ENCODE results near the gene CD164L2.

The CD164L2 gene

GRCh38 chr1:27374362-27375086, 8.6 kb downstream of the CD164L2 start, which contains the start of gene FCN3:
FCN3 (minus strand) TSS chr1:27374824; CDS start chr1:27374818, 6 bp downstream.
- DNase-seq (ENCODE audit: insufficient read length, low spot score) (no peak), FAIRE-seq (no peak)
- TF ChIP-seq CTCF (IDR thresholded peaks at IDR 0.05; ENCODE audit: insufficient read depth, missing control alignments): no peak

GRCh38 chr1:27372808-27373690, 10.1 kb downstream of the CD164L2 start:
- TF ChIP-seq CTCF (IDR thresholded peaks at IDR 0.05; ENCODE audit: insufficient read depth, missing control alignments): no peak
- no peak for DNase-seq (ENCODE audit: insufficient read length, low spot score)
- no peak for FAIRE-seq

- TF ChIP-seq CTCF (IDR thresholded peaks at IDR 0.05; ENCODE audit: insufficient read depth, missing control alignments): no peak
- DNase-seq (ENCODE audit: insufficient read length, low spot score) (no peak), FAIRE-seq (no peak)
Observed at GRCh38 chr1:27372022-27372807, 10.9 kb downstream of the CD164L2 start.

GRCh38 chr1:27368869-27369582, 14.1 kb downstream of the CD164L2 start:
- no peak for DNase-seq (ENCODE audit: insufficient read length, low spot score)
- no peak for FAIRE-seq
- TF ChIP-seq CTCF (IDR thresholded peaks at IDR 0.05; ENCODE audit: insufficient read depth, missing control alignments): peak; percentile 12

- DNase-seq (ENCODE audit: insufficient read length, low spot score): no peak
- no peak for FAIRE-seq
- TF ChIP-seq CTCF (IDR thresholded peaks at IDR 0.05; ENCODE audit: insufficient read depth, missing control alignments): no peak
Observed at GRCh38 chr1:27367160-27367650, 15.9 kb downstream of the CD164L2 start.

- no peak for DNase-seq (ENCODE audit: insufficient read length, low spot score)
- TF ChIP-seq CTCF (IDR thresholded peaks at IDR 0.05; ENCODE audit: insufficient read depth, missing control alignments): peak; percentile 43
- FAIRE-seq: no peak
Observed at GRCh38 chr1:27366411-27367159, 16.5 kb downstream of the CD164L2 start, which contains the start of gene MAP3K6. MAP3K6 (minus strand) TSS chr1:27366961; CDS start chr1:27366597, 364 bp downstream.

Data from D721Med (cell line).